ENCODE results near the gene ATRAID. TPM values are rescaled to one million over a fixed set of nuclear protein-coding genes. Genes with fewer than 3 reads are reported as not detected.

Gene ATRAID
- total RNA-seq, 4 donors from 2014 or later: 88.3 to 121 (median 101) TPM

GRCh38 chr2:27231921-27232320, 20.1 kb downstream of the ATRAID start:
- Histone ChIP-seq H3K27ac (no peak overlapping the region), H3K4me1 (no peaks in the 10 kb centered on the region), H3K27me3 (no peaks in the 10 kb centered on the region), H3K36me3 (peaks cover 0 to 92% (median 0%) of the 10 kb centered on the region in 3 donors), H3K4me3 (no peak overlapping the region), H3K9me3 (no peaks in the 10 kb centered on the region)
- DNase-seq: no peak
- TF ChIP-seq CTCF (IDR thresholded peaks at IDR 0.05): no peak
- no peak for TF ChIP-seq POLR2A (IDR thresholded peaks at IDR 0.05)

GRCh38 chr2:27233341-27233740, 21.5 kb downstream of the ATRAID start:
- Histone ChIP-seq H3K36me3 (peaks cover 0 to 92% (median 0%) of the 10 kb centered on the region in 3 donors), H3K27ac (no peak overlapping the region), H3K9me3 (no peaks in the 10 kb centered on the region), H3K27me3 (no peaks in the 10 kb centered on the region), H3K4me3 (no peak overlapping the region), H3K4me1 (no peaks in the 10 kb centered on the region)
- no peak for DNase-seq
- TF ChIP-seq POLR2A (IDR thresholded peaks at IDR 0.05) (no peak), CTCF (IDR thresholded peaks at IDR 0.05) (no peak)

- no peak overlapping the region for H3K4me3 ChIP-seq
- TF ChIP-seq POLR2A (IDR thresholded peaks at IDR 0.05): no peak
- no peak for TF ChIP-seq CTCF (IDR thresholded peaks at IDR 0.05)
- DNase-seq: no peak
- no peaks in the 10 kb centered on the region for H3K4me1 ChIP-seq
- peaks cover 0 to 99% (median 0%) of the 10 kb centered on the region in 3 donors for H3K36me3 ChIP-seq
- no peaks in the 10 kb centered on the region for H3K27me3 ChIP-seq
- H3K9me3 ChIP-seq: no peaks in the 10 kb centered on the region
- no peak overlapping the region for H3K27ac ChIP-seq
These were observed 24.3 kb downstream of the ATRAID start for GRCh38 chr2:27236136-27236535.

- Histone ChIP-seq H3K36me3 (peaks cover 0 to 100% (median 0%) of the 10 kb centered on the region in 3 donors), H3K9me3 (no peaks in the 10 kb centered on the region), H3K27ac (no peak overlapping the region), H3K27me3 (no peaks in the 10 kb centered on the region), H3K4me1 (no peaks in the 10 kb centered on the region), H3K4me3 (no peak overlapping the region)
- DNase-seq: no peak
- TF ChIP-seq POLR2A (IDR thresholded peaks at IDR 0.05) (no peak), CTCF (IDR thresholded peaks at IDR 0.05) (no peak)
These were observed 24.8 kb downstream of the ATRAID start for GRCh38 chr2:27236626-27237025.

GRCh38 chr2:27237341-27237945, 25.6 kb downstream of the ATRAID start:
- Histone ChIP-seq H3K27ac (no peak overlapping the region), H3K36me3 (peaks cover 0 to 100% (median 0%) of the 10 kb centered on the region in 3 donors), H3K4me3 (no peak overlapping the region), H3K9me3 (no peaks in the 10 kb centered on the region), H3K4me1 (no peaks in the 10 kb centered on the region), H3K27me3 (no peaks in the 10 kb centered on the region)
- no peak for TF ChIP-seq POLR2A (IDR thresholded peaks at IDR 0.05)
- TF ChIP-seq CTCF (IDR thresholded peaks at IDR 0.05): no peak
- DNase-seq: no peak
